Chondrocyte (in vitro differentiated cells): ENCODE measurements around the gene ITIH4. TPM values are rescaled to one million over a fixed set of nuclear protein-coding genes. Genes with fewer than 3 reads are reported as not detected.

Experiments
- DNase-seq: peaks from one replicate; pipeline ENCODE4 v3.0.0; 2021; ENCODE audit warnings: mixed read lengths, low spot score
- H3K27ac Mint-ChIP-seq: one replicate; pipeline ENCODE4 v1.8.0; 2021; ENCODE audit warnings: mild to moderate bottlenecking, moderate library complexity, mixed read lengths; ENCODE audit not compliant: unreplicated experiment
- H3K27me3 Mint-ChIP-seq: 2 replicates; pipeline ENCODE4 v1.8.0; 2021; ENCODE audit warnings: low read depth, mixed read lengths
- H3K36me3 Mint-ChIP-seq: 2 replicates; pipeline ENCODE4 v1.8.0; 2021; ENCODE audit warnings: low read depth, mixed read lengths
- H3K4me1 Mint-ChIP-seq: 2 replicates; pipeline ENCODE4 v1.8.0; 2021; ENCODE audit warnings: low read depth, mild to moderate bottlenecking, mixed read lengths
- H3K4me3 Mint-ChIP-seq: one replicate; pipeline ENCODE4 v1.8.0; 2021; ENCODE audit warnings: mild to moderate bottlenecking, moderate library complexity, mixed read lengths; ENCODE audit not compliant: unreplicated experiment
- H3K9me3 Mint-ChIP-seq: 2 replicates; pipeline ENCODE4 v1.8.0; 2021; ENCODE audit warnings: low read depth, mixed read lengths
- CTCF ChIP-seq: fragments of 200-600 bp; sonication (generic); IDR thresholded peaks from 2 replicates; pipeline ENCODE4 v1.5.0; 2021; ENCODE audit warnings: antibody characterized with exemption, mild to moderate bottlenecking, moderate library complexity
- total RNA-seq: library from RNA; stranded (reverse); gene quantifications from 3 replicates; pipeline ENCODE4 v1.2.1, GENCODE V29; 2021

The ITIH4 gene
- total RNA-seq, 1 donor from 2014 or later = 5.2 TPM

GRCh38 chr3:52786330-52787215, 43.9 kb downstream of the ITIH4 start:
- Mint-ChIP-seq H3K27me3 (peaks cover 20% of the 10 kb centered on the region), H3K4me3 (no peak overlapping the region), H3K27ac (no peak overlapping the region), H3K9me3 (no peaks in the 10 kb centered on the region), H3K36me3 (no peaks in the 10 kb centered on the region), H3K4me1 (no peaks in the 10 kb centered on the region)
- no peak for TF ChIP-seq CTCF
- DNase-seq = peak; percentile 70

GRCh38 chr3:52784931-52785590, 45.4 kb downstream of the ITIH4 start:
- Mint-ChIP-seq H3K4me3 (no peak overlapping the region), H3K27me3 (peaks cover 25% of the 10 kb centered on the region), H3K4me1 (no peaks in the 10 kb centered on the region), H3K36me3 (no peaks in the 10 kb centered on the region), H3K27ac (no peak overlapping the region), H3K9me3 (no peaks in the 10 kb centered on the region)
- peak; percentile 43 for DNase-seq
- TF ChIP-seq CTCF = no peak

- no peak overlapping the region for H3K27ac Mint-ChIP-seq
- TF ChIP-seq CTCF = no peak
- no peaks in the 10 kb centered on the region for H3K36me3 Mint-ChIP-seq
- peak; percentile 78 for DNase-seq
- H3K4me3 Mint-ChIP-seq = no peak overlapping the region
- H3K27me3 Mint-ChIP-seq = peaks cover 25% of the 10 kb centered on the region
- H3K9me3 Mint-ChIP-seq = no peaks in the 10 kb centered on the region
- no peaks in the 10 kb centered on the region for H3K4me1 Mint-ChIP-seq
These were observed 46.4 kb downstream of the ITIH4 start for GRCh38 chr3:52784021-52784621.

GRCh38 chr3:52783211-52783555, 47.3 kb downstream of the ITIH4 start:
- Mint-ChIP-seq H3K27me3 (peaks cover 25% of the 10 kb centered on the region), H3K4me1 (no peaks in the 10 kb centered on the region)
- TF ChIP-seq CTCF = peak; percentile 46

GRCh38 chr3:52782412-52783210, 47.9 kb downstream of the ITIH4 start:
- no peak for DNase-seq
- Mint-ChIP-seq H3K4me3 (no peak overlapping the region), H3K27ac (no peak overlapping the region), H3K4me1 (no peaks in the 10 kb centered on the region), H3K9me3 (no peaks in the 10 kb centered on the region), H3K36me3 (no peaks in the 10 kb centered on the region), H3K27me3 (peaks cover 25% of the 10 kb centered on the region)
- TF ChIP-seq CTCF = no peak

More at GRCh38 chr3:52783211-52783555, 47.3 kb downstream of the ITIH4 start:
- Mint-ChIP-seq H3K27ac (no peak overlapping the region), H3K9me3 (no peaks in the 10 kb centered on the region), H3K36me3 (no peaks in the 10 kb centered on the region), H3K4me3 (no peak overlapping the region)
- DNase-seq = no peak
